ENCODE measurements around the gene ACAA1.
"Not testable (repeated sequence)": the region's sequence is repeated elsewhere in the genome, so short reads cannot be mapped to it uniquely, and the experiment has no call there.

Gene ACAA1

GRCh38 chr3:38154033-38154494, 17.1 kb upstream of the ACAA1 start:
- peak; percentile 98 for DNase-seq (ENCODE audit: low read depth)

GRCh38 chr3:38153221-38153620, 16.3 kb upstream of the ACAA1 start:
- no peak for DNase-seq (ENCODE audit: low read depth)

- no peak for DNase-seq (ENCODE audit: low read depth)
Measured at GRCh38 chr3:38152609-38153008, 15.7 kb upstream of the ACAA1 start.

GRCh38 chr3:38151667-38152265, 14.8 kb upstream of the ACAA1 start:
- no peak for DNase-seq (ENCODE audit: low read depth)

GRCh38 chr3:38150780-38151528, 14.0 kb upstream of the ACAA1 start:
- DNase-seq (ENCODE audit: low read depth), result no peak

GRCh38 chr3:38149708-38150107, 12.8 kb upstream of the ACAA1 start:
- DNase-seq (ENCODE audit: low read depth), result no peak

GRCh38 chr3:38148311-38148882, 11.5 kb upstream of the ACAA1 start:
- DNase-seq (ENCODE audit: low read depth), result no peak

- no peak for DNase-seq (ENCODE audit: low read depth)
Measured at GRCh38 chr3:38147421-38147820, 10.5 kb upstream of the ACAA1 start.

GRCh38 chr3:38146504-38146903, 9.6 kb upstream of the ACAA1 start:
- DNase-seq (ENCODE audit: low read depth), result no peak

GRCh38 chr3:38143511-38143910, 6.6 kb upstream of the ACAA1 start:
- no peak for DNase-seq (ENCODE audit: low read depth)

GRCh38 chr3:38142959-38143358, 6.0 kb upstream of the ACAA1 start:
- no peak for DNase-seq (ENCODE audit: low read depth)

GRCh38 chr3:38141952-38142273, 5.0 kb upstream of the ACAA1 start:
- DNase-seq (ENCODE audit: low read depth), result no peak

GRCh38 chr3:38141173-38141951, 4.4 kb upstream of the ACAA1 start:
- DNase-seq (ENCODE audit: low read depth), result no peak

- no peak for DNase-seq (ENCODE audit: low read depth)
Measured at GRCh38 chr3:38140326-38141172, 3.6 kb upstream of the ACAA1 start.

- no peak for DNase-seq (ENCODE audit: low read depth)
Measured at GRCh38 chr3:38139652-38140051, 2.7 kb upstream of the ACAA1 start.

GRCh38 chr3:38139191-38139590, 2.3 kb upstream of the ACAA1 start:
- DNase-seq (ENCODE audit: low read depth), result no peak

GRCh38 chr3:38138349-38139190, 1.6 kb upstream of the ACAA1 start, which contains the start of gene MYD88:
Gene MYD88, plus strand, starts transcription at chr3:38138661. Its CDS starts 40 bp downstream, at chr3:38138701.
- DNase-seq (ENCODE audit: low read depth), result peak; percentile 34

- no peak for DNase-seq (ENCODE audit: low read depth)
Measured at GRCh38 chr3:38137615-38138348, 855 bp upstream of the ACAA1 start.

GRCh38 chr3:38136393-38136776, 542 bp downstream of the ACAA1 start:
- no peak for DNase-seq (ENCODE audit: low read depth)

GRCh38 chr3:38135621-38136277, 1.2 kb downstream of the ACAA1 start:
- DNase-seq (ENCODE audit: low read depth), result not testable (repeated sequence)

Measured in amniotic epithelial cell (primary cell).